ENCODE data around the gene CYP11A1.
A peak's percentile ranks its signal among the peaks of the same experiment; 100 is the strongest.

The CYP11A1 gene

GRCh38 chr15:74306781-74307217 lies 60.6 kb downstream of the CYP11A1 start:
- H3K27ac ChIP-seq = no peak overlapping the region
- TF ChIP-seq, protein P1, sequence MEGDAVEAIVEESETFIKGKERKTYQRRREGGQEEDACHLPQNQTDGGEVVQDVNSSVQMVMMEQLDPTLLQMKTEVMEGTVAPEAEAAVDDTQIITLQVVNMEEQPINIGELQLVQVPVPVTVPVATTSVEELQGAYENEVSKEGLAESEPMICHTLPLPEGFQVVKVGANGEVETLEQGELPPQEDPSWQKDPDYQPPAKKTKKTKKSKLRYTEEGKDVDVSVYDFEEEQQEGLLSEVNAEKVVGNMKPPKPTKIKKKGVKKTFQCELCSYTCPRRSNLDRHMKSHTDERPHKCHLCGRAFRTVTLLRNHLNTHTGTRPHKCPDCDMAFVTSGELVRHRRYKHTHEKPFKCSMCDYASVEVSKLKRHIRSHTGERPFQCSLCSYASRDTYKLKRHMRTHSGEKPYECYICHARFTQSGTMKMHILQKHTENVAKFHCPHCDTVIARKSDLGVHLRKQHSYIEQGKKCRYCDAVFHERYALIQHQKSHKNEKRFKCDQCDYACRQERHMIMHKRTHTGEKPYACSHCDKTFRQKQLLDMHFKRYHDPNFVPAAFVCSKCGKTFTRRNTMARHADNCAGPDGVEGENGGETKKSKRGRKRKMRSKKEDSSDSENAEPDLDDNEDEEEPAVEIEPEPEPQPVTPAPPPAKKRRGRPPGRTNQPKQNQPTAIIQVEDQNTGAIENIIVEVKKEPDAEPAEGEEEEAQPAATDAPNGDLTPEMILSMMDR (conservative IDR thresholded peaks at IDR 0.05) = no peak
- TF ChIP-seq ZFX (IDR thresholded peaks at IDR 0.05) = no peak

- no peak for TF ChIP-seq ZFX (IDR thresholded peaks at IDR 0.05)
- TF ChIP-seq, protein P1 (conservative IDR thresholded peaks at IDR 0.05) = no peak
- H3K27ac ChIP-seq = no peak overlapping the region
Measured at GRCh38 chr15:74305687-74306086, 61.8 kb downstream of the CYP11A1 start.

- H3K27ac ChIP-seq = no peak overlapping the region
- no peak for TF ChIP-seq ZFX (IDR thresholded peaks at IDR 0.05)
- TF ChIP-seq, protein P1 (conservative IDR thresholded peaks at IDR 0.05) = no peak
Measured at GRCh38 chr15:74304431-74304830, 63.0 kb downstream of the CYP11A1 start.

GRCh38 chr15:74303741-74304309 lies 63.6 kb downstream of the CYP11A1 start:
- no peak for TF ChIP-seq ZFX (IDR thresholded peaks at IDR 0.05)
- TF ChIP-seq, protein P1 (conservative IDR thresholded peaks at IDR 0.05) = no peak

DNA sequence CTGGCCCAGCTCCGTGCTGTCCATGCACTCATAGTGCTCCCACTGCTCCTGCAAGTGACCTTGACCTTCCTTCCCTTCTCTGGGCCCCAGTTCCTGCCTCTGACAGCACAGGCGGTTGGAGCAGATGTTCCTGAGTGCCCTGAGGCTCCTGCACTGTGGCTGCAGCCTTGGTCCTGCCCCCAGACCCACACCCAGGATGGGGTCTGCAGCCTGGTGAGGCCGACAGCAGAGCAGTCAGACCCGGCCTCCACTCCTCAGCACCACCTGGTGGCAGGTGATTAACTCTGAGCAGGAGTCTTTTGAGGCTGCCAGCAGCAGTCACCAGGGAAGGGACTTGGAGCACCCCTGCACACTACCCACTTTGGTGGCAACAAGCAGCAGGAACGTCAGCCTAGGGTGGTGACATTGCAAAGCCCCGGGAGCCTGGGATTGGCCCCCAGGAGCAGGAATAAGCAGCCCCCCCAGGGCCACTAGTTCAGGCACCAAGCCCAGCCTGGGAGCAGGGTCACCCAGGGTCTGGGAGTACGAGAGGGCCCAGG lies 64.6 kb downstream of the CYP11A1 start:
- TF ChIP-seq ZFX (IDR thresholded peaks at IDR 0.05) = no peak
- TF ChIP-seq, protein P1 (conservative IDR thresholded peaks at IDR 0.05) = peak; percentile 87

More at GRCh38 chr15:74303741-74304309, 63.6 kb downstream of the CYP11A1 start:
- H3K27ac ChIP-seq = no peak overlapping the region

DNA sequence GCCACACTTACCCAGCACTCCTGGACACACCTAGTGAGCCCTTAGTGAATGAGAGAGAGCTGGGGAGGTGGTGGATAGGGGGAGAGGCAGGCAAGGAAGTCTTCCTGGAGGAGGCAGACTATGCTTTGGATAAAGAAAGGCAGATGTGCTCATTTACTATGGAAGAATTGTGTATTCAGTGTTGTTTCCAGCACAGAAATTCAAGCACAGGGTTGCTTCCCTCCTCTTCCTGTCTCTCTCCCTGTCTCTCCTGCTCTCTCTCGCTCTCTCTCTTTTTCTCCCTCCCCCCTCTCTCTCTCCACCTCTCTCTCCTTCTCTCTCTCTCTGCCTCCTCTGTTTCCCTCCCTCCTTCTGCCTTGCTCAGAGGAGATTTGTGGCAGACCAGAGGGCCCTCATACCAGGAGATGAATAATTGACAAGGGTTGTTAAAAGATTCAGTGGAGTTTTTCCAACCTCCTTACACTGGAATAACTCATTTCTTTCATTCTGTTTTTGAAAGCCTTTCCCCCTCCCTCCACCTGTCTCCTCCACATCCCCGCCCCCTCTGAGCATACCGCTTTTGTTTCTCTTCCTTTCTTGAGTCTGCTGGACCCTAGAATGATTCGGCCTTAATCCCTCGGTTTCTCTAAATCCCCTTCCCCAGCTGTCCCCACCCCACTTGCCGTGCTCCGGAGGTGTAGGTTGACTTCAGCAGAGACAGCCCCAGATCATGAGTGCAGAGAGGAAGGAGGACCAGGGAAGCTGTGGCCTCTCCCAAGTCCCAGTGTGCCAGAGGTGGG lies 65.7 kb downstream of the CYP11A1 start:
- H3K27ac ChIP-seq = no peak overlapping the region

More for the DNA sequence above, 64.6 kb downstream of the CYP11A1 start:
- H3K27ac ChIP-seq = no peak overlapping the region

More for the DNA sequence above, 65.7 kb downstream of the CYP11A1 start:
- TF ChIP-seq, protein P1 (conservative IDR thresholded peaks at IDR 0.05) = no peak
- no peak for TF ChIP-seq ZFX (IDR thresholded peaks at IDR 0.05)
